Kidney (tissue), 14 donors: Measurements from ENCODE around the gene PSMD2. TPM values are rescaled to one million over a fixed set of nuclear protein-coding genes. Genes with fewer than 3 reads are reported as not detected.

Source experiments
- DNase-seq, 5 donors: peaks; one replicate each; pipeline ENCODE4 v3.0.0-alpha.2; 2013 to 2020
- FAIRE-seq: peaks from 2 replicates; lab custom pipeline; 2012; peaks lifted over from hg19 to GRCh38; lab: Jason Lieb, UNC
- H3K27ac ChIP-seq, 2 donors: one replicate each; pipeline ENCODE4 v1.7.0; 2013; ENCODE audit warnings: low read depth in 2 of 2, low read length in 2 of 2, inconsistent platforms in 1 of 2
- H3K27me3 ChIP-seq: one replicate; pipeline ENCODE4 v1.7.1; 2013; ENCODE audit warnings: low read length, inconsistent platforms; ENCODE audit not compliant: control insufficient read depth, insufficient read depth
- H3K36me3 ChIP-seq, 3 donors: one replicate each; pipeline versions ENCODE4 v1.7.0 to v1.7.1; 2013; ENCODE audit warnings: low read length in 3 of 3, control low read depth in 1 of 3, inconsistent platforms in 1 of 3; ENCODE audit not compliant: insufficient read depth in 3 of 3, control insufficient read depth in 2 of 3
- H3K4me1 ChIP-seq, 3 donors: one replicate each; pipeline versions ENCODE4 v1.7.0 to v1.7.1; 2013; ENCODE audit warnings: low read length in 3 of 3, inconsistent platforms in 1 of 3, low read depth in 1 of 3; ENCODE audit not compliant: control insufficient read depth in 2 of 3, insufficient read depth in 2 of 3
- H3K4me3 ChIP-seq, 3 donors: one replicate each; pipeline versions ENCODE4 v1.7.0 to v1.8.1; 2013; ENCODE audit warnings: low read length in 3 of 3, control low read depth in 1 of 3, inconsistent platforms in 1 of 3
- H3K9ac ChIP-seq, 3 donors: one replicate each; pipeline versions ENCODE4 v1.7.0 to v1.7.1; 2013; ENCODE audit warnings: low read length in 3 of 3, control low read depth in 1 of 3, inconsistent platforms in 1 of 3
- H3K9me3 ChIP-seq, 3 donors: one replicate each; pipeline versions ENCODE4 v1.7.0 to v1.7.1; 2013; ENCODE audit warnings: low read length in 3 of 3, control low read depth in 1 of 3, inconsistent platforms in 1 of 3; ENCODE audit not compliant: control insufficient read depth in 2 of 3, insufficient read depth in 1 of 3
- intact Hi-C: fragments of 100-400 bp; cut with DNase I; formaldehyde crosslinking; loops from one replicate; pipeline ENCODE4 v1.11.1; 2022
- polyA plus RNA-seq: library from polyadenylated mRNA; stranded (reverse); fragments of 350-450 nt; fragmentation: Illumina TruSeq; extraction: RNeasy Lipid Tissue Mini Kit (QIAGEN cat#74804); gene quantifications from one replicate; pipeline ENCODE4 v1.2.3, GENCODE V29; 2014; ENCODE audit warnings: low read depth, low replicate concordance; ENCODE audit not compliant: insufficient read depth
- total RNA-seq: library from RNA; stranded (reverse); fragmentation: NEBNext Ultra II Directional; extraction: Animal tissue kit (Norgen Biotek cat#: 25700); gene quantifications from one replicate; pipeline ENCODE4 v1.2.1, GENCODE V29; 2021
- TF ChIP-seq, protein P1 (sequence below): IDR thresholded peaks from 3 replicates; pipeline ENCODE4 v1.5.1; 2012; ENCODE audit warnings: mild to moderate bottlenecking, moderate library complexity, borderline replicate concordance; ENCODE audit not compliant: insufficient read depth; ENCODE audit errors: extremely low read depth
- donor health status: control.
- donor health status: control.
- donor health status: control.
- donor health status: control.
- donor health status: control.
- donor health status: DM: yes; HTN: yes; CAD: no.
- donor health status: Normal renal cell carcinoma (clear cell type).

The PSMD2 gene
- total and polyA plus RNA-seq, 2 donors from 2014 or later = 104 to 149 TPM

DNA sequence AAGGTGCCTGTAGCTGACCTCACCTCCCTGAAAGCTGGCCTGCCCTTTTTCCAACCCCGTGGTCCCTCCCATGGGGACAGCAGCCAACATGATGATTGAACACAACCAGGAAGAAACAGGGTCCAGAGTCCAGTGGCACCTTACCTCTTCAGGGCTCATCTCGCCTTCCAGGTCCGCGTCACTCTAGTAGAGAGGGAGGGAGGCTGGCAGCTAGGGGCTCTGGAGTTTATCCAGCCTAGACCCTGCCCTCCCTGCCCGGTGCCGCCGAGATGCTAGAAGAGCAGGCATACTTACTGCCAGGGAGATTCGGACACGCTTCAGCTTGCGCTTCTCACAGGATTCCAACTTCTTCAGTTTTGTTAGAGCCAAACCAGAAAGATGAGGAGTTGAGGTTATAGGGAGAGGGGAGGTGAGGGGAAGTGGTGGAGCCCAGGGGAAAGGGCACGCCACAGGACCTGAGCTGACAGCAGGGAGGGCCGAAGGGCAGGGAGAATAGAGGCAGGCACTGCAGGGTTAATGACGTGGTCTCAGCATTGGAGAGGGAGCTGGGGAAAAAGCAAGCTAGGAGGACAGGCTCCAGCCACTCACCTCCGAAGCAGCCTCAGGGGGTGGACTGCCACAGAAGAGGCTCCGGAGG lies 53.2 kb downstream of the PSMD2 start:
- FAIRE-seq = no peak
- intact Hi-C loops = no loop called here
- TF ChIP-seq, protein P1, sequence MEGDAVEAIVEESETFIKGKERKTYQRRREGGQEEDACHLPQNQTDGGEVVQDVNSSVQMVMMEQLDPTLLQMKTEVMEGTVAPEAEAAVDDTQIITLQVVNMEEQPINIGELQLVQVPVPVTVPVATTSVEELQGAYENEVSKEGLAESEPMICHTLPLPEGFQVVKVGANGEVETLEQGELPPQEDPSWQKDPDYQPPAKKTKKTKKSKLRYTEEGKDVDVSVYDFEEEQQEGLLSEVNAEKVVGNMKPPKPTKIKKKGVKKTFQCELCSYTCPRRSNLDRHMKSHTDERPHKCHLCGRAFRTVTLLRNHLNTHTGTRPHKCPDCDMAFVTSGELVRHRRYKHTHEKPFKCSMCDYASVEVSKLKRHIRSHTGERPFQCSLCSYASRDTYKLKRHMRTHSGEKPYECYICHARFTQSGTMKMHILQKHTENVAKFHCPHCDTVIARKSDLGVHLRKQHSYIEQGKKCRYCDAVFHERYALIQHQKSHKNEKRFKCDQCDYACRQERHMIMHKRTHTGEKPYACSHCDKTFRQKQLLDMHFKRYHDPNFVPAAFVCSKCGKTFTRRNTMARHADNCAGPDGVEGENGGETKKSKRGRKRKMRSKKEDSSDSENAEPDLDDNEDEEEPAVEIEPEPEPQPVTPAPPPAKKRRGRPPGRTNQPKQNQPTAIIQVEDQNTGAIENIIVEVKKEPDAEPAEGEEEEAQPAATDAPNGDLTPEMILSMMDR = no peak
- no peaks in the 10 kb centered on the region for H3K9me3 ChIP-seq
- DNase-seq = peak in 2 of 5 donors; percentile 34 to 40
- no peak overlapping the region for H3K9ac ChIP-seq
- peak overlapping the region in 1 of 2 donors; percentile 38 for H3K27ac ChIP-seq
- no peak overlapping the region for H3K4me3 ChIP-seq
- H3K4me1 ChIP-seq = peaks cover 0 to 8% (median 2%) of the 10 kb centered on the region in 3 donors
- H3K36me3 ChIP-seq = peaks cover 0 to 5% (median 0%) of the 10 kb centered on the region in 3 donors
- H3K27me3 ChIP-seq = no peaks in the 10 kb centered on the region

DNA sequence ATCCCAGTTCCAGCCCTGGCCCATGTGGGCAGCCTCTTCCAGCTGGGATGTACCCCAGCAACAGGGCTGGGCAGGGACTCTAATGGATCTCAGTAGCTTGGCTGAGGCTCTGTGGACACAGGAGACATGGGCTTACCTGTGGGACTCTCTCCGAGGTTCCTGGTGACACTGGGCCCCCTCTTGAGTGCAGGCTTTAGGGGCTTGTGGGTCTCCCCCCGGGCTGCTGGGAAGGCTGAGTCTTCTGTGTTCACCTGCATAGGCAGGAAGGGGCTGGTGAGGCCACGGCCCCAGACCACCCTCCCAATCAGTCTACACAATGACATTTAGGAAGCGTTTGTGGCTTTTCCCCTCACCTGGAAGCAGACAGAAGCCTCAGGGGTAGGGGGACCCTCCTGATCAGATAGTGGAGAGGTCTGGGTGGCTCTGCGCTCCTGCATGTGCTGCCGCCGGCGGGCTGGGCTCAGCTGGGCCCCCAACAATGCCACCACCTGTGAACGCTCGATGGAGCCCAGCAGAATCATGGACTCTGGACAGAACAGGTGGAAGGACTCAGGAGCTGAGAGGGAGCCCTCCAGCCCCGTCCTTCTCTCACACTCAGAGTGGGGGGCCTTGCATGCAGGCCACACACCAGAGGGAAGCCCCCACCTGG lies 54.0 kb downstream of the PSMD2 start:
- Histone ChIP-seq H3K9me3 (no peaks in the 10 kb centered on the region), H3K27me3 (no peaks in the 10 kb centered on the region), H3K36me3 (peaks cover 0 to 5% (median 0%) of the 10 kb centered on the region in 3 donors), H3K4me1 (peaks cover 0 to 8% (median 2%) of the 10 kb centered on the region in 3 donors), H3K9ac (no peak overlapping the region), H3K27ac (no peak overlapping the region), H3K4me3 (no peak overlapping the region)
- FAIRE-seq = no peak
- TF ChIP-seq, protein P1 = no peak
- no peak for DNase-seq
- intact Hi-C loops = no loop called here

DNA sequence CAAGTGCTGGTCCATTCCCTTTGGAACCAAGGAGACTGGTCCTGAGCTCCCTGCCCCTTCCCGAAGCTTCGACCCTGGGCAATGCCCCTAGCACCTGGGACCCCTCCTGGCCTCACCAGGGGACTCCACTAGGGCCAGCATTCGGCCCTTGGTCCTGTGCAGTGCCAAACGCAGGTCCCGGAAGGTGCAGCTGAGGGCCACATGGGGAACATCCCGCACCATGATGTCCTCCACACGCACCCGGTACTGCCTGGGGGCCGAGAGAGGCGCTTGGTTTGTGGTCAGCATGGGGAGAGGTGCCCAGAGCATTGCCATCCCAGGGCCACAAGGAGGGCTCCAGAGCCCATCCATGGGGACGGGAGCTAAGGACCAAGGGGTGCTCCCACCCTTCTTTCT lies 54.5 kb downstream of the PSMD2 start:
- no peak overlapping the region for H3K4me3 ChIP-seq
- H3K9ac ChIP-seq = no peak overlapping the region
- H3K36me3 ChIP-seq = peaks cover 0 to 5% (median 4%) of the 10 kb centered on the region in 3 donors
- H3K27ac ChIP-seq = no peak overlapping the region
- H3K27me3 ChIP-seq = no peaks in the 10 kb centered on the region
- peaks cover 0 to 8% (median 2%) of the 10 kb centered on the region in 3 donors for H3K4me1 ChIP-seq
- DNase-seq (peak in 1 of 5 donors; percentile 74), FAIRE-seq (no peak)
- TF ChIP-seq, protein P1 = no peak
- no peaks in the 10 kb centered on the region for H3K9me3 ChIP-seq
- intact Hi-C loops = no loop called here
